ENCODE results near the gene ACTR3.

ACTR3 gene

GRCh38 chr2:113887009-113887792 lies 2.7 kb upstream of the ACTR3 start:
- ATAC-seq (ENCODE audit: low read depth), result no peak
- no peaks in the 10 kb centered on the region for H3K9me3 Mint-ChIP-seq
- H3K27ac Mint-ChIP-seq, result peak overlapping the region; percentile 98
- peaks cover 31% of the 10 kb centered on the region for H3K4me1 Mint-ChIP-seq
- DNase-seq (ENCODE audit: low spot score in 2 of 2), result no peak
- H3K4me3 Mint-ChIP-seq, result peak overlapping the region; percentile 68
- H3K36me3 Mint-ChIP-seq, result peaks cover 3% of the 10 kb centered on the region
- H3K27me3 Mint-ChIP-seq, result no peaks in the 10 kb centered on the region

DNA sequence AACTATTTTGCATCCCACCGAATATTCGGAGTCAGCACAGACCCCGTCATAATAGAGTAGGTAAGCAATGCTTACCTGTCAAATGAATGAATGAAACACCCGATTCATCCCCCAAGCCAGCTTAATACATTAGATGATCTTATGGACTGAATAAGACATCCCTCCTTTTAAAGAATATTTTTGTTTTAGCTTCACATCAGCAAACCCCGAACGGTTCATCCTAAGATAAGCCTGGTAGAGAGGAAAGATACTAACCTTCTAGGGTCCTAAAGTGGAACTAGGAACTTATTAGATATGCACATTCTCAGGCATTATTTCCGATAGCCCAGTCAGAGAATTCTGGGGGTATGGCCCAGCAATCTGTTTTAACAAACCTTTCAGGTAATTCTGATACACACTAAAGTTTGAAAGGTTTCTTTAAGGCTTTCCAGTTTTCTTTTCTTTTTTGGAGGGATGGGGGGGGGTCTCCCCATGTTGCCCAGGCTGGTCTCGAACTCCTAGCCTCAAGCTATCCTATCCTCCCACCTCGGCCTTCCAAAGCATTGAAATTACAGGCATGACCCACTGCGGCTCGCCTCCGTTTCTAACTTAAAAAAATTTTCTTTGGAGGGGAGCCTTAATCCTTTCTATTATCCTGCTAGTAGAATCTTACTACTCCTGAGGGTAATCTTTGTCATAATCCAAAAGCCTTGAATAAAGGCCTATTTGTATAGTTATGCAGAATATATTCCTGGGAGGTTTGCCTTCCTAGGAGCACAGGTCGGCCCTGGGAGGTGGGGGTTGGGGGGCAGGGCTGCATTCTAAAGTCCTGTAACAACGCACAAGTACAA lies 1.0 kb upstream of the ACTR3 start:
- peak overlapping the region; percentile 99 for H3K4me3 Mint-ChIP-seq
- DNase-seq (ENCODE audit: low spot score in 2 of 2) (no peak), ATAC-seq (ENCODE audit: low read depth) (no peak)
- H3K36me3 Mint-ChIP-seq, result peaks cover 5% of the 10 kb centered on the region
- H3K27me3 Mint-ChIP-seq, result no peaks in the 10 kb centered on the region
- no peaks in the 10 kb centered on the region for H3K9me3 Mint-ChIP-seq
- peaks cover 43% of the 10 kb centered on the region for H3K4me1 Mint-ChIP-seq
- peak overlapping the region; percentile 98 for H3K27ac Mint-ChIP-seq

GRCh38 chr2:113890253-113891235 lies 655 bp downstream of the ACTR3 start:
- Mint-ChIP-seq H3K36me3 (peaks cover 7% of the 10 kb centered on the region), H3K4me1 (peaks cover 54% of the 10 kb centered on the region), H3K27ac (peak overlapping the region; percentile 98), H3K9me3 (no peaks in the 10 kb centered on the region), H3K27me3 (no peaks in the 10 kb centered on the region), H3K4me3 (peak overlapping the region; percentile 99)
- ATAC-seq (ENCODE audit: low read depth) (peak; percentile 46), DNase-seq (ENCODE audit: low spot score in 2 of 2) (peak; percentile 64 to 70)

- Mint-ChIP-seq H3K27ac (peak overlapping the region; percentile 98), H3K4me3 (peak overlapping the region; percentile 99), H3K36me3 (peaks cover 14% of the 10 kb centered on the region), H3K4me1 (peaks cover 59% of the 10 kb centered on the region), H3K27me3 (no peaks in the 10 kb centered on the region), H3K9me3 (no peaks in the 10 kb centered on the region)
- DNase-seq (ENCODE audit: low spot score in 2 of 2) (no peak), ATAC-seq (ENCODE audit: low read depth) (no peak)
These were observed 1.5 kb downstream of the ACTR3 start for GRCh38 chr2:113891265-113891959.

DNA sequence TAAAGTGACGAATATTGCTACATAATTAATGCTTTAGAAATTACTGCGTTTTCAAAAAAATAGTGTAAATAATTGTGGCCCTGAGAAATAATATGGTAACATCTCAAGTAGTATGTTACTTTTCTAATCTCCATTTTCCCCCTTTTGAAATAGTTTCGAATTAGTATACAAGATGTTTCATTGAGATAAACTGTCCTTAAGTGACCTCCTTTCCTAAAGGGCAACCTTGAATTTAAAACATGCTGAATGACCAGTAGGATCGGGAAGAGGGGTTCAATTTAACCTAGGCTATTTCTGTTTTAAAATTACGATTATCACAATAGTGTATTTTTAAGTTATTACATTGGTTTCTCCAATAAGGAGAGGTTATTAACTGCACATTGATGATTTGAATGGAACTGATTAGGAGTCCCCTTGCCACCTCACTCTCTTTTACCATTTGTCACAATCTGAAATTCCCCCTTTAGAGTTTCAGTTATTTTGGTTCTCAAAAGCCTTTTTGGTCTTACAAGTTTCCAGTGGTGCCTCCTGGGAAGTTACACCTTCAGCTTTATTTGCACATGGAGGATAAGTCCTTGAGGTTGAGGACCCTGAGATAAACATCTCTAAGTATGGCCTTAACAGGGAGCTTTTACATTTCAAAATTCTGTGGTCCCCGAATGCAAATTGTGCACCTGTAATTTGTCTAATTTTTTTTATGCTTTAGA lies 2.3 kb downstream of the ACTR3 start:
- ATAC-seq (ENCODE audit: low read depth), result no peak
- Mint-ChIP-seq H3K36me3 (peaks cover 14% of the 10 kb centered on the region), H3K9me3 (no peaks in the 10 kb centered on the region), H3K27ac (peak overlapping the region; percentile 98), H3K4me1 (peaks cover 57% of the 10 kb centered on the region), H3K4me3 (peak overlapping the region; percentile 71), H3K27me3 (no peaks in the 10 kb centered on the region)
- no peak for DNase-seq (ENCODE audit: low spot score in 2 of 2)

- Mint-ChIP-seq H3K36me3 (peaks cover 16% of the 10 kb centered on the region), H3K4me3 (peak overlapping the region; percentile 71), H3K27ac (peak overlapping the region; percentile 98), H3K9me3 (no peaks in the 10 kb centered on the region), H3K4me1 (peaks cover 50% of the 10 kb centered on the region), H3K27me3 (no peaks in the 10 kb centered on the region)
- no peak for ATAC-seq (ENCODE audit: low read depth)
- DNase-seq (ENCODE audit: low spot score in 2 of 2), result no peak
These were observed 4.4 kb downstream of the ACTR3 start for GRCh38 chr2:113894156-113894743.

DNA sequence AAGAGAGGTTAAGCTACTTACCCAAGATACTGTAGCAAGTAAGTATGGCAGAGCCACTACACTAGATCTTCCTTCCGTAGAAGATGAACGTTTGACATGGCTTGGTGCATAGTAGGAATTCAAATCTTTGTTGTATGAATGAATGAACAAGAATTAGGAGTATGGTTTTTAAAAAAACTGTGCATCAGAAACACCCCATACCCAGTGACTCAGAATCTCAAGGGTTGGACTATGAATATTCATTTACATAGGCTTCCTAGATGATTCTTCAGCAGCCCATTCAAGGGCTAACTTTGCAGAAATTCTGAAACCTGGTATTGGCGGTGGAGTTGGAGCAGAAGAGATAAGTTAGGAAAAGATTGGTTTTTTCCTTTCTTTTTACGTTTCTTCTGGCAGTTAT lies 5.4 kb downstream of the ACTR3 start:
- ATAC-seq (ENCODE audit: low read depth) (no peak), DNase-seq (ENCODE audit: low spot score in 2 of 2) (no peak)
- H3K4me3 Mint-ChIP-seq, result peak overlapping the region; percentile 71
- H3K36me3 Mint-ChIP-seq, result peaks cover 18% of the 10 kb centered on the region
- no peaks in the 10 kb centered on the region for H3K9me3 Mint-ChIP-seq
- no peaks in the 10 kb centered on the region for H3K27me3 Mint-ChIP-seq
- H3K27ac Mint-ChIP-seq, result peak overlapping the region; percentile 98
- H3K4me1 Mint-ChIP-seq, result peaks cover 59% of the 10 kb centered on the region

GRCh38 chr2:113895819-113896563 lies 6.1 kb downstream of the ACTR3 start:
- DNase-seq (ENCODE audit: low spot score in 2 of 2), result no peak
- ATAC-seq (ENCODE audit: low read depth), result no peak
- H3K4me3 Mint-ChIP-seq, result peak overlapping the region; percentile 71

GRCh38 chr2:113896791-113897190 lies 6.9 kb downstream of the ACTR3 start:
- Mint-ChIP-seq H3K27me3 (no peaks in the 10 kb centered on the region), H3K9me3 (no peaks in the 10 kb centered on the region), H3K4me3 (peak overlapping the region; percentile 71), H3K4me1 (peaks cover 69% of the 10 kb centered on the region), H3K27ac (no peak overlapping the region), H3K36me3 (peaks cover 23% of the 10 kb centered on the region)
- DNase-seq (ENCODE audit: low spot score in 2 of 2), result no peak
- ATAC-seq (ENCODE audit: low read depth), result no peak

More at GRCh38 chr2:113895819-113896563, 6.1 kb downstream of the ACTR3 start:
- no peaks in the 10 kb centered on the region for H3K9me3 Mint-ChIP-seq
- H3K27ac Mint-ChIP-seq, result peak overlapping the region; percentile 98
- peaks cover 21% of the 10 kb centered on the region for H3K36me3 Mint-ChIP-seq
- peaks cover 65% of the 10 kb centered on the region for H3K4me1 Mint-ChIP-seq
- H3K27me3 Mint-ChIP-seq, result no peaks in the 10 kb centered on the region

DNA sequence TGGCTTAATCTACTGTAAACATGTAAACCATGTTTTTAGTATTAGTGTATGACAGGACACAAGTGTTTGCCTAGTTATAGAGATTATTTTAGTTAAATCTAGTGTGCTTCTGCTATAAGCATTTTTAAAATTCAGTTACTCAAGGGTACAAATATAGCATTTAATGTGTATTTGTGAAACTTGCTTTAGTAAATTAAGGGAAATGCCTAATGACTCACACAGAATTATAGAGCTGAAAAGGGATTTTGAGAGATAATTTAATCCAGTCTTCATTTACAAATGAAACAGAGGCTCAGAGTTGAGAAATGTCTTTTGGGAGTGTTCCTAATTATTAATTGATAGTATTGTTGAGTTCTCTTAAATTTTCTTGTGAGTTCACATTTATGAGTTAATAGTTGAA lies 8.2 kb downstream of the ACTR3 start:
- peaks cover 23% of the 10 kb centered on the region for H3K36me3 Mint-ChIP-seq
- H3K4me3 Mint-ChIP-seq, result peak overlapping the region; percentile 76
- H3K4me1 Mint-ChIP-seq, result peaks cover 72% of the 10 kb centered on the region
- DNase-seq (ENCODE audit: low spot score in 2 of 2) (no peak), ATAC-seq (ENCODE audit: low read depth) (no peak)
- peak overlapping the region; percentile 81 for H3K27ac Mint-ChIP-seq
- H3K27me3 Mint-ChIP-seq, result no peaks in the 10 kb centered on the region
- no peaks in the 10 kb centered on the region for H3K9me3 Mint-ChIP-seq

- no peaks in the 10 kb centered on the region for H3K27me3 Mint-ChIP-seq
These were observed 9.3 kb downstream of the ACTR3 start for GRCh38 chr2:113899166-113899565.

GRCh38 chr2:113901943-113902342 lies 12.1 kb downstream of the ACTR3 start:
- DNase-seq (ENCODE audit: low spot score in 2 of 2) (peak in 1 of 2 donors; percentile 31), ATAC-seq (ENCODE audit: low read depth) (peak; percentile 82)
- H3K9me3 Mint-ChIP-seq, result peaks cover 3% of the 10 kb centered on the region
- peaks cover 68% of the 10 kb centered on the region for H3K4me1 Mint-ChIP-seq
- peak overlapping the region; percentile 35 for H3K4me3 Mint-ChIP-seq
- peak overlapping the region; percentile 86 for H3K27ac Mint-ChIP-seq
- no peaks in the 10 kb centered on the region for H3K27me3 Mint-ChIP-seq
- peaks cover 26% of the 10 kb centered on the region for H3K36me3 Mint-ChIP-seq

More at GRCh38 chr2:113899166-113899565, 9.3 kb downstream of the ACTR3 start:
- no peaks in the 10 kb centered on the region for H3K9me3 Mint-ChIP-seq
- no peak for DNase-seq (ENCODE audit: low spot score in 2 of 2)
- peaks cover 74% of the 10 kb centered on the region for H3K4me1 Mint-ChIP-seq
- ATAC-seq (ENCODE audit: low read depth), result no peak
- peak overlapping the region; percentile 61 for H3K4me3 Mint-ChIP-seq
- peaks cover 20% of the 10 kb centered on the region for H3K36me3 Mint-ChIP-seq
- H3K27ac Mint-ChIP-seq, result peak overlapping the region; percentile 17
